GM23338 (cell line): ENCODE measurements around the gene YBX1. TPM values are rescaled to one million over a fixed set of nuclear protein-coding genes. Genes with fewer than 3 reads are reported as not detected.

Experiments used
- ATAC-seq: fragments of 200-7000 bp; cut with Tn5 transposase; 3 replicates; pipeline ENCODE4 v1.9.1; 2020
- DNase-seq: peaks from one replicate; pipeline ENCODE4 v3.0.0-alpha.2; 2015; ENCODE audit warnings: low spot score
- H2AFZ ChIP-seq: fragments of 200-600 bp; sonication (generic); 2 replicates; pipeline ENCODE4 v1.8.0; 2016; ENCODE audit warnings: antibody characterized with exemption, mild to moderate bottlenecking, moderate library complexity
- H3F3A ChIP-seq: fragments of 200-600 bp; sonication (generic); replicated peaks from 2 replicates; pipeline ENCODE4 v1.8.0; 2017; ENCODE audit warnings: antibody characterized with exemption, mixed run types, low read depth
- H3K27ac ChIP-seq: fragments of 200-600 bp; sonication (generic); 2 replicates; pipeline ENCODE4 v1.6.1; 2016; ENCODE audit warnings: low read depth
- H3K27me3 ChIP-seq: fragments of 200-600 bp; sonication (generic); 2 replicates; pipeline ENCODE4 v1.8.0; 2016; ENCODE audit warnings: mild to moderate bottlenecking, mixed run types, moderate library complexity; ENCODE audit not compliant: insufficient read depth
- H3K36me3 ChIP-seq: fragments of 200-600 bp; sonication (generic); 2 replicates; pipeline ENCODE4 v1.8.0; 2016; ENCODE audit warnings: mild to moderate bottlenecking; ENCODE audit not compliant: insufficient read depth
- H3K4me1 ChIP-seq: fragments of 200-600 bp; sonication (generic); 2 replicates; pipeline ENCODE4 v1.8.0; 2016; ENCODE audit warnings: mild to moderate bottlenecking, moderate library complexity; ENCODE audit not compliant: insufficient read depth
- H3K4me2 ChIP-seq: fragments of 200-600 bp; sonication (generic); 2 replicates; pipeline ENCODE4 v1.7.1; 2017; ENCODE audit warnings: mixed run types
- H3K4me3 ChIP-seq: fragments of 200-600 bp; sonication (generic); 2 replicates; pipeline ENCODE4 v1.6.1; 2016; ENCODE audit warnings: mixed run types
- H3K79me2 ChIP-seq: fragments of 200-600 bp; sonication (generic); replicated peaks from 2 replicates; pipeline ENCODE4 v1.8.0; 2017; ENCODE audit warnings: mild to moderate bottlenecking; ENCODE audit not compliant: insufficient read depth
- H3K9me2 ChIP-seq: fragments of 200-600 bp; sonication (generic); 2 replicates; pipeline ENCODE4 v1.8.0; 2017; ENCODE audit not compliant: insufficient read depth
- H4K20me1 ChIP-seq: fragments of 200-600 bp; sonication (generic); replicated peaks from 2 replicates; pipeline ENCODE4 v1.8.0; 2017; ENCODE audit warnings: mild to moderate bottlenecking; ENCODE audit not compliant: insufficient read depth
- H3K27ac Mint-ChIP-seq: 2 replicates; pipeline ENCODE4 v1.8.0; 2020; ENCODE audit warnings: inconsistent platforms, mild to moderate bottlenecking, moderate library complexity, mixed read lengths
- H3K27me3 Mint-ChIP-seq: 3 replicates; pipeline ENCODE4 v1.8.0; 2022; ENCODE audit warnings: low read depth, mild to moderate bottlenecking, moderate library complexity, mixed read lengths, inconsistent platforms; ENCODE audit not compliant: insufficient read depth, poor library complexity
- H3K36me3 Mint-ChIP-seq: 3 replicates; pipeline ENCODE4 v1.8.0; 2021; ENCODE audit warnings: low read depth, mild to moderate bottlenecking, inconsistent platforms, moderate library complexity, mixed read lengths
- H3K4me1 Mint-ChIP-seq: 3 replicates; pipeline ENCODE4 v1.8.0; 2020; ENCODE audit warnings: mild to moderate bottlenecking, inconsistent platforms, mixed read lengths
- H3K4me3 Mint-ChIP-seq: 3 replicates; pipeline ENCODE4 v1.8.0; 2021; ENCODE audit warnings: moderate library complexity, mild to moderate bottlenecking, inconsistent platforms, mixed read lengths
- H3K9me3 Mint-ChIP-seq: 3 replicates; pipeline ENCODE4 v1.8.0; 2020; ENCODE audit warnings: moderate library complexity, mild to moderate bottlenecking, inconsistent platforms, mixed read lengths
- CREB1 ChIP-seq: fragments of 250-450 bp; sonication (Bioruptor Pico); IDR thresholded peaks from 2 replicates; pipeline ENCODE4 v1.5.0; 2020; ENCODE audit warnings: low read depth, mild to moderate bottlenecking, moderate library complexity
- ETS1 ChIP-seq: IDR thresholded peaks from 2 replicates; pipeline ENCODE4 v1.6.1; 2016; ENCODE audit warnings: antibody characterized with exemption
- EZH2 ChIP-seq: fragments of 200-600 bp; sonication (generic); IDR thresholded peaks from one replicate; pipeline ENCODE4 v1.8.0; 2017; ENCODE audit warnings: antibody characterized with exemption, mild to moderate bottlenecking, low read depth; ENCODE audit not compliant: unreplicated experiment
- JUNB ChIP-seq: IDR thresholded peaks from one replicate; pipeline ENCODE4 v1.6.1; 2016; ENCODE audit warnings: antibody characterized with exemption; ENCODE audit not compliant: unreplicated experiment
- NANOG ChIP-seq: IDR thresholded peaks from 2 replicates; pipeline ENCODE4 v1.6.1; 2016; ENCODE audit warnings: antibody characterized with exemption, borderline replicate concordance
- ZNF331 ChIP-seq: fragments of 250-450 bp; sonication (Bioruptor Pico); IDR thresholded peaks from 2 replicates; pipeline ENCODE4 v1.5.0; 2020; ENCODE audit warnings: low read depth, mild to moderate bottlenecking, moderate library complexity
- ZNF462 ChIP-seq: fragments of 250-450 bp; sonication (Bioruptor Pico); IDR thresholded peaks from 2 replicates; pipeline ENCODE4 v1.5.0; 2020; ENCODE audit warnings: mild to moderate bottlenecking, moderate library complexity
- polyA plus RNA-seq: library from polyadenylated mRNA; unstranded; fragments of >200 nt; fragmentation: Nextera tagmentation; extraction: Ambion mirVana; gene quantifications from 2 replicates; pipeline ENCODE4 v1.2.1, GENCODE V29; 2016
- total RNA-seq: library from RNA; depleted of rRNA; stranded (reverse); fragments of >200 nt; shearing (Covaris generic); gene quantifications from 2 replicates; pipeline ENCODE4 v1.2.3, GENCODE V29; 2014

Gene YBX1
- total and polyA plus RNA-seq, 2 experiments from 2014 or later = 1,282 to 1,441 TPM

GRCh38 chr1:42674682-42675081, 7.5 kb upstream of the YBX1 start:
- no peak overlapping the region for H3K27ac Mint-ChIP-seq

More at GRCh38 chr1:42674682-42675081, 7.5 kb upstream of the YBX1 start:
- Histone ChIP-seq H3K36me3 (peaks cover 4% of the 10 kb centered on the region), H3F3A (0 out of 2 replicates have a peak, but pooled peaks cover 3% of the 10 kb centered on the region), H2AFZ (no peak overlapping the region), H3K4me3 (no peak overlapping the region), H4K20me1 (0 out of 2 replicates have a peak, but pooled peaks cover 5% of the 10 kb centered on the region), H3K27ac (no peak overlapping the region), H3K27me3 (no peaks in the 10 kb centered on the region), H3K4me1 (no peaks in the 10 kb centered on the region), H3K4me2 (no peak overlapping the region), H3K9me2 (no peaks in the 10 kb centered on the region), H3K79me2 (no peaks in the 10 kb centered on the region)
- DNase-seq = no peak
- no peak for ATAC-seq
- Mint-ChIP-seq H3K4me3 (no peak overlapping the region), H3K27me3 (no peaks in the 10 kb centered on the region), H3K36me3 (peaks cover 18% of the 10 kb centered on the region), H3K4me1 (no peaks in the 10 kb centered on the region), H3K9me3 (no peaks in the 10 kb centered on the region)
- TF ChIP-seq ZNF462 (no peak), ZNF331 (CRISPR knock-in tag) (no peak), ETS1 (no peak), JUNB (no peak), CREB1 (no peak), NANOG (no peak), EZH2 (no peak)
